Activated naive CD4-positive, alpha-beta T cell treated with anti-CD3 and anti-CD28 coated beads, Interleukin-2, amount 50 U/mL, for 72 hours (primary cell): Measurements from ENCODE around the gene FCER2. TPM values are rescaled to one million over a fixed set of nuclear protein-coding genes. Genes with fewer than 3 reads are reported as not detected.

Experiments
- total RNA-seq, 2 donors: library from RNA; stranded (reverse); gene quantifications; one replicate each; pipeline ENCODE4 v1.2.3, GENCODE V29; 2022

Gene FCER2
- total RNA-seq, 2 donors from 2014 or later = 0.56 to 0.57 TPM

Other genes starting within 250 kb of the FCER2 start
- gene PEX11G, start 213.1 kb downstream of the FCER2 start, total RNA-seq = under 1 TPM; 0.27 to 0.74 TPM
- 10 to 100 TPM in 1 of 2 donors, under 1 TPM in 1; 0.59 to 11.1 TPM for gene ZNF358, start 186.0 kb downstream of the FCER2 start, total RNA-seq
- 10 to 100 TPM; 10.3 to 11.0 TPM for gene MCOLN1, start 179.5 kb downstream of the FCER2 start, total RNA-seq
- 100 to 1,000 TPM; 102 to 138 TPM for gene PNPLA6, start 166.4 kb downstream of the FCER2 start, total RNA-seq
- under 1 TPM; 0.07 to 0.80 TPM for gene CAMSAP3, start 106.3 kb downstream of the FCER2 start, total RNA-seq
- 10 to 100 TPM; 46.4 to 65.6 TPM for gene XAB2, start 72.6 kb downstream of the FCER2 start, total RNA-seq
- gene PET100, start 72.3 kb downstream of the FCER2 start, total RNA-seq = 100 to 1,000 TPM; 101 to 108 TPM
- gene PCP2, start 68.4 kb downstream of the FCER2 start, total RNA-seq = 1 to 10 TPM; 1.8 to 4.2 TPM
- 100 to 1,000 TPM; 103 to 111 TPM for gene STXBP2, start 65.0 kb downstream of the FCER2 start, total RNA-seq
- not detected for gene RETN, start 33.1 kb downstream of the FCER2 start, total RNA-seq
- not detected for gene MCEMP1, start 25.0 kb downstream of the FCER2 start, total RNA-seq
- 10 to 100 TPM; 58.9 to 84.4 TPM for gene TRAPPC5, start 21.3 kb downstream of the FCER2 start, total RNA-seq
- gene CLEC4G, start 30.0 kb upstream of the FCER2 start, total RNA-seq = not detected
- not detected for gene CD209, start 45.4 kb upstream of the FCER2 start, total RNA-seq
- gene CLEC4M, start 61.1 kb upstream of the FCER2 start, total RNA-seq = not detected
- 1 to 10 TPM; 4.6 to 7.8 TPM for gene EVI5L, start 128.1 kb upstream of the FCER2 start, total RNA-seq
- gene PRR36, start 172.3 kb upstream of the FCER2 start, total RNA-seq = under 1 TPM; 0.20 to 0.97 TPM
- not detected for gene LRRC8E, start 186.4 kb upstream of the FCER2 start, total RNA-seq
- 10 to 100 TPM; 38.4 to 55.3 TPM for gene MAP2K7, start 201.7 kb upstream of the FCER2 start, total RNA-seq
- 1 to 10 TPM; 3.3 to 5.8 TPM for gene TGFBR3L, start 212.7 kb upstream of the FCER2 start, total RNA-seq
- 10 to 100 TPM; 16.0 to 22.0 TPM for gene SNAPC2, start 218.2 kb upstream of the FCER2 start, total RNA-seq
- under 1 TPM in 1 of 2 donors, not detected in 1; 0.78 TPM for gene CTXN1, start 224.0 kb upstream of the FCER2 start, total RNA-seq
- 10 to 100 TPM; 66.0 to 99.3 TPM for gene TIMM44, start 241.5 kb upstream of the FCER2 start, total RNA-seq